ENCODE measurements around the gene ATXN1L.
"Not testable (repeated sequence)": the region's sequence is repeated elsewhere in the genome, so short reads cannot be mapped to it uniquely, and the experiment has no call there.

Gene ATXN1L

DNA sequence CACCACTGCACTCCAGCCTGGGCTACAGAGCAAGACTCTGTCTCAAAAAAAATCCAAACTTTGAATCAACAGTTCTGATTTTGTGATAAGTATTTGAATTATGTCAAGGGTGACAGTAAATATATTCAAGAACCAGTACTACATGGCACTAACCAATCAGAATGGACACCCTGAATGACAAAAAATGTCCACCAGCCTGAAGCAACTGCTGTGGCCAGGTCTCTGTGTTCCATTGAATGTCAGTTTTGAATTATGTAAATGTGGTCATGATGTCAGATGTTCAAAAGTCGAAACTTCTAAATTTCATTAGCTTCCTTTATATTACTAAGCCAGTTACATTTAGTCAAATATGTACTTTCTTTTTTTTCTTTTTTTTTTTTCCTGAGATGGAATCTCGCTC, 15.4 kb upstream of the ATXN1L start:
- Histone ChIP-seq H3K9me3 (no peaks in the 10 kb centered on the region), H3K27ac (no peak overlapping the region), H3K9ac (no peak overlapping the region), H3K4me2 (no peak overlapping the region), H3K36me3 (0 out of 2 replicates have a peak, but pooled peaks cover 3% of the 10 kb centered on the region), H4K20me1 (no peaks in the 10 kb centered on the region), H3K27me3 (no peaks in the 10 kb centered on the region), H3K4me3 (no peak overlapping the region), H3K4me1 (no peaks in the 10 kb centered on the region)
- no peak for TF ChIP-seq Cebpa-rat (IDR thresholded peaks at IDR 0.05)

DNA sequence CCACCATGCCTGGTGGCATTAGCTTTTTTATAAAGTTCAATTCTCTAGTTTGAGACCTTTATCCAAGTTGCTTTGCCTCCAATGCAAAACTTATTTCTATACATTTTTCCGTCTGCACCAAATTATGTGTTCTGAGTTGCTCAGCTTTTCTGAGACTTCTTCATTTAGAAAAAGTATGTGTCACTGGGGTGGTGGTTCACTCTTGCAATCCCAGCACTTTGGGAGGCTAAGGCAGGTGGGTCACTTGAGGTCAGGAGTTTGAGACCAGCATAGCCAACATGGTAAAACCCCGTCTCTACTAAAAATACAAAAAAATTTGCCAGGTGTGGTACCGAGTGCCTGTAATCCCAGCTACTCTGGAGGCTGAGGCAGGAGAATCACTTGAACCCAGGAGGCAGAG, 14.1 kb upstream of the ATXN1L start:
- not testable (repeated sequence) for H3K36me3 ChIP-seq, H3K4me1 ChIP-seq, H3K4me3 ChIP-seq, H3K27me3 ChIP-seq, H3K4me2 ChIP-seq, H3K27ac ChIP-seq, H3K9ac ChIP-seq, H3K9me3 ChIP-seq, H4K20me1 ChIP-seq

DNA sequence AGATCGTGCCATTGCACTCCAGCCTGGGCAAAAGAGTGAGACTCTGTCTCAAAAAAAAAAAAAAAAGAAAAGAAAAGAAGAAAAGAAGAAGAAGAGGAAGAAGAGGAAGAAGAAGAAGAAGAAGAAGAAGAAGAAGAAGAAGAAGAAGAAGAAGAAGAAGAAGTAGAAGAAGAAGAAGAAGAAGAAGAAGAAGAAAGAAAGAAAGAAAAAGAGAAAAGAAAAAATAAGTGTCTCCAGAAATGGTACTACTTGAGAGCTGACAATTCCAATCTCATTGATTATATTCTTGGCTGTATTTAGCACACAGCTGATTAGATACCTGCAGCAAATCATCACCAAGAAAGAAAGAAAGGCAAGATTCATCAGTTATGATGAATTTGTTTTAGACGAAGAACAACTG, 13.7 kb upstream of the ATXN1L start:
- H3K9ac ChIP-seq, H3K4me3 ChIP-seq, H3K27ac ChIP-seq, H4K20me1 ChIP-seq, H3K36me3 ChIP-seq, H3K4me2 ChIP-seq, H3K9me3 ChIP-seq, H3K27me3 ChIP-seq, H3K4me1 ChIP-seq: not testable (repeated sequence)

DNA sequence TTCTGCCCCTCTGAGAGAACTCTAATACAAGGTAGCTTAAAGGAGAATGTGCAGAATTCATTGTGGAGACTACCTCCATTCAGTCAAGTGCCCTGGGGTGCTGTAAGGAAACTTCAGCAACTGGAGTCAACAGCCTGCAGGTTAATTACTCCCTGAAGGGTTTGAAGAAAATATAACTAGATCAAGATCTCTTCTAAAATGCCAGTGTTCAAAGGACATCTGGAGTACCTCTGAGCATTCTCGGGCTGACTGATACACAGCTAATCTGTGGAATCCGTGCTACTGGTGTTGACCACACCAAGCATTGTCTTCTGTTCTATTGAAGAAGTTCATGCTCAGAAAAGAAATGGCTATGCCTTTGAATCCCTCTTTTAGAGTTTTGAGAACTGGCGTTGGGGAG, 11.5 kb upstream of the ATXN1L start:
- Histone ChIP-seq H3K27me3 (no peaks in the 10 kb centered on the region), H3K36me3 (no peaks in the 10 kb centered on the region), H3K4me1 (no peaks in the 10 kb centered on the region), H3K4me3 (no peak overlapping the region), H3K27ac (no peak overlapping the region), H3K9ac (no peak overlapping the region), H4K20me1 (no peaks in the 10 kb centered on the region), H3K9me3 (no peaks in the 10 kb centered on the region), H3K4me2 (no peak overlapping the region)
- TF ChIP-seq Cebpa-rat (IDR thresholded peaks at IDR 0.05) = no peak

DNA sequence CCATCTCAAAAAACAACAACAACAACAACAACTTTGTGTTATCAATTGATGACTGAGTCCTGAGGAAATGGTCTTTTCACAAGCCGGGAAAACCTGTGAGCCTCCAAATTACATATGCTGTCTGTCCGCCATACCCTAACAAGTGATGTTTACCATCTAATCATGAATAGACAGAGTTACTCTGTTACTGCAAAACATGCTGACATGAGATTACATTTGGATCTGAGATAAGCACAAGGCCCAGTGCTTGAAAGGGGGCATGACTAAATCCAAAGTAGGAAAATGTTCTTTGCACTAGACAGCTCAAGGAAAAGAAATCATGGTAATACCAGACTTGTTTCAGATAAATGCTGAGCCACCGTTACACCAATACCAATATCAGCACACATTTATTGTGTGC, 8.6 kb upstream of the ATXN1L start:
- TF ChIP-seq Cebpa-rat (IDR thresholded peaks at IDR 0.05) = no peak
- no peaks in the 10 kb centered on the region for H3K9me3 ChIP-seq
- no peak overlapping the region for H3K4me3 ChIP-seq
- H3K36me3 ChIP-seq = no peaks in the 10 kb centered on the region
- H3K4me2 ChIP-seq = no peak overlapping the region
- H3K27me3 ChIP-seq = no peaks in the 10 kb centered on the region
- no peak overlapping the region for H3K27ac ChIP-seq
- H4K20me1 ChIP-seq = no peaks in the 10 kb centered on the region
- H3K9ac ChIP-seq = no peak overlapping the region
- H3K4me1 ChIP-seq = peaks cover 4% of the 10 kb centered on the region

DNA sequence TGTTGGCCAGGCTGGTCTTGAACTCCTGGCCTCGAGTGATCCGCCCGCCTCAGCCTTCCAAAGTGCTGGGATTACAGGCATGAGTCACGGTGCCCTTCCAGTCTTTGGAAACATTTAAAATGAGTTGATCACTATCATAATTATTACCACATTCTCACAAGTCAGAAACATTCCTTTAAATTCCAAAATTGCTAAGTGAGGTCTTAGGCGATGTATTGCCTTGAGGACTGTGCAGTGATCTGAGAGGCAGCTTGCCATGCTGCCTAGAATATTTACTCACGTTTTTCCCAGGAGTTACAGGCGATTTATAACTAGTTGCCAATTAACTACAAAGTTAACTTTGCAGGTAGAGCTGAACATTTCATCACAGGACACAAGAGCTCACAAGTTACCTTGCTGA, 5.7 kb upstream of the ATXN1L start:
- no peak overlapping the region for H3K9ac ChIP-seq
- H3K4me3 ChIP-seq = no peak overlapping the region
- TF ChIP-seq Cebpa-rat (IDR thresholded peaks at IDR 0.05) = no peak
- no peaks in the 10 kb centered on the region for H3K36me3 ChIP-seq
- H4K20me1 ChIP-seq = no peaks in the 10 kb centered on the region
- H3K27me3 ChIP-seq = no peaks in the 10 kb centered on the region
- peaks cover 13% of the 10 kb centered on the region for H3K4me1 ChIP-seq
- H3K27ac ChIP-seq = no peak overlapping the region
- no peaks in the 10 kb centered on the region for H3K9me3 ChIP-seq
- H3K4me2 ChIP-seq = no peak overlapping the region

DNA sequence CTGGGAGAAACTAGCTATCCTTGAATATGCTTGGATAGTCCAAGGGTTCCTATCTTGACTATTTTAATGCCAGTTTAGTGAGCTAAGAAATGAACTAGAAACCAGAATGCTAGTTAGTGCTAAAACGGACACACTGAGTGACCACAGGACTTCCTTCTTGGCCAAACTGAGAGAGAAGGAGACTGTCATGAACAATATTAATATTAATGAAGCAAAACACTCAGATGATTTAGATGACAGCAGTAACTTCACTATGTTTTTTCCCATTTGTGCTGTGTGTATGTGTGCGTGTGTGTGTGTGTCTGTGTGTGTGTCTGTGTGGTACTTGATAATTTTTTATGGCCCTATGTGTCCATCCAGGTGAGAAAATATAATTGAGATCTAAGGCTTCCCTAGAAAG, 2.2 kb upstream of the ATXN1L start:
- Histone ChIP-seq H3K27me3 (no peaks in the 10 kb centered on the region), H3K4me3 (no peak overlapping the region), H4K20me1 (peaks cover 23% of the 10 kb centered on the region), H3K4me1 (peaks cover 37% of the 10 kb centered on the region), H3K27ac (no peak overlapping the region), H3K9me3 (no peaks in the 10 kb centered on the region), H3K36me3 (peaks cover 11% of the 10 kb centered on the region), H3K4me2 (no peak overlapping the region), H3K9ac (no peak overlapping the region)
- TF ChIP-seq Cebpa-rat (IDR thresholded peaks at IDR 0.05) = no peak

DNA sequence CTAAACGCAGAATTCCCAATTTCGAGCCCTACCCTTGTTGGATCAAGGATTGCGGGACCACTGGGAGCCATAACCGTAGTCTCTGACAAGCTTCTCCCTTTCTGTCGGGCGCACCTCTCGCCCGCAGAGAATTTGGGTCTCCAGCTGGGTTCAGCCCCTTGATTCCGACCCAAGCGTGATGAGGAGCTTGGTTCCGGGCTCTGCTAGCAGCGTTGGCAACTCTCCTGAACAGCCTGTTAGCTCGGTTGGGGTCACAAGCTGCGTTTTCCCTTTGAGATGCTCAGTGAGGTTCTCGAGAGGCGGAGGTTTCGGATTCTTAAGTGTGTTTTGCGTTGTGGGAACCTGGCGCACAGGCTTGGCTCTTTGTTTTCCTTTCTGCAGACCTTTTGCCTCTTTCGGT, 655 bp downstream of the ATXN1L start:
- Histone ChIP-seq H3K27me3 (no peaks in the 10 kb centered on the region), H3K9ac (peak overlapping the region; percentile 94), H3K36me3 (peaks cover 39% of the 10 kb centered on the region), H4K20me1 (peaks cover 47% of the 10 kb centered on the region), H3K4me3 (peak overlapping the region; percentile 99), H3K4me1 (peaks cover 40% of the 10 kb centered on the region), H3K4me2 (peak overlapping the region; percentile 87), H3K9me3 (no peaks in the 10 kb centered on the region), H3K27ac (peak overlapping the region; percentile 88)
- TF ChIP-seq Cebpa-rat (IDR thresholded peaks at IDR 0.05) = no peak

DNA sequence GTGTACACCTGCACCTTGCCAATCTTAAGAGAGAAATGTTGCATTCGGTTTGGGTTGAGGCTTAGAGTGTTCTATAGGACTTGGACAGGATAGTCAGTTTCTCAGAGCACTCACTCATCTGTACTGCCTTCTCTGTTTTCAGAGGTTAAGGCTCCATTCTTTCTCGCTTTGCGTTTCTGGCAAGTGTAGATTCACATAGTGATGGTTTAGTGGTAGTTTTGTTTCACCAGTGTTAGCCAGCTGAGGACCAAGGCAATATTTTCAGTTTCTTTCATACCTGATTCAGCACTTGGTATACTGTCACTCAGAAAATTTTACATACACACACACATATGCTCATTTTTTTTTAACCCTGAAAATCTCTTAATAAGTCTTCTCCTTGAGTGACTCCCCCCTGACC, 1.3 kb downstream of the ATXN1L start:
- no peaks in the 10 kb centered on the region for H3K27me3 ChIP-seq
- no peaks in the 10 kb centered on the region for H3K9me3 ChIP-seq
- no peak overlapping the region for H3K27ac ChIP-seq
- H3K9ac ChIP-seq = peak overlapping the region; percentile 94
- peaks cover 46% of the 10 kb centered on the region for H3K36me3 ChIP-seq
- peak overlapping the region; percentile 87 for H3K4me2 ChIP-seq
- TF ChIP-seq Cebpa-rat (IDR thresholded peaks at IDR 0.05) = no peak
- peaks cover 53% of the 10 kb centered on the region for H4K20me1 ChIP-seq
- peaks cover 36% of the 10 kb centered on the region for H3K4me1 ChIP-seq
- peak overlapping the region; percentile 99 for H3K4me3 ChIP-seq

DNA sequence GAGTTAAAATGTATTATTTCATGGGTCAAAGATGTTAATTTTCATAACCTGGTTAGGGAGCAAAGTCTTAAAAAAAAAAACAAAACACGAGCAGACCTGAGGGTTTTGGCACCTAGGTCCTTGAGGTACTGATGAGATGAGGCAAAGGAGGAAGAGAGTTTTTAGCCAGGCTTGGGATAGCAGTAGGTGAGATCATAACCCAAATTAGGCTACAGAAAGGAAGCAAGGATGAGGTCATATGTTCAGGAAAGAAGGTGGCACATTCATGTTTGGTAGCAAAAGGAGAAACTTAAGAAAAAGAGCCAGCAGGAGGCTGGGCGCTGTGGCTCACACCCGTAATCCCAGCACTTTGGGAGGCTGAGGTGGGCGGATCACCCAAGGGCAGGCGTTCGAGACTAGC, 2.8 kb downstream of the ATXN1L start:
- H3K4me1 ChIP-seq = peaks cover 30% of the 10 kb centered on the region
- no peak overlapping the region for H3K4me3 ChIP-seq
- no peak overlapping the region for H3K27ac ChIP-seq
- peaks cover 61% of the 10 kb centered on the region for H3K36me3 ChIP-seq
- H3K27me3 ChIP-seq = no peaks in the 10 kb centered on the region
- H3K9ac ChIP-seq = no peak overlapping the region
- TF ChIP-seq Cebpa-rat (IDR thresholded peaks at IDR 0.05) = no peak
- H3K4me2 ChIP-seq = no peak overlapping the region
- H3K9me3 ChIP-seq = no peaks in the 10 kb centered on the region
- H4K20me1 ChIP-seq = peaks cover 69% of the 10 kb centered on the region

DNA sequence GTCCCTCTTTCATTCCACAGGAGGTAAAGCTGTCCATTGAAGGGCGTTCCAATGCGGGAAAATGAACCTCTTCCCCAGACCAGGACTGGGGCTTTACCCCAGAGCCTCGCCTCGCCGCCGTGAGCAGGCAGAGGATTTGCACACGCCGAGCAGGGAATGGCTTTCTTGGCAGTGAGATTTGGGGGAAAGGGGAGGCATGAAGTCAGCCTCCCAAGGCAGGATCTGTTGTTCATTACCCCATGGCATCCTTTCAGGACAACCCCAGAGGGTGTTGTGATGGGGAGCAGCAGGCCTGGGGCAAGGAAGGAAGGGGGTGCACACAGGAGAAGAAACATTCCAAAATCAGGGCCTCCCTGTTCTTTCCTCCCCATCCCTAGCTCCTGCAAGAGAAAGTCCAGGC, 6.0 kb downstream of the ATXN1L start:
- Histone ChIP-seq H3K9me3 (no peaks in the 10 kb centered on the region), H3K36me3 (peaks cover 92% of the 10 kb centered on the region), H3K9ac (no peak overlapping the region), H3K27me3 (no peaks in the 10 kb centered on the region), H4K20me1 (peaks cover 92% of the 10 kb centered on the region), H3K4me3 (no peak overlapping the region), H3K4me2 (no peak overlapping the region), H3K27ac (no peak overlapping the region), H3K4me1 (peaks cover 21% of the 10 kb centered on the region)
- TF ChIP-seq Cebpa-rat (IDR thresholded peaks at IDR 0.05) = no peak

Measured in BLaER1 (cell line).